Fibroblast of the aortic adventitia (primary cell): ENCODE results near the gene RNU6-7. TPM values are rescaled to one million over a fixed set of nuclear protein-coding genes. Genes with fewer than 3 reads are reported as not detected.

Source experiments
- DNase-seq: peaks from one replicate; pipeline ENCODE4 v3.0.0-alpha.2; 2010; ENCODE audit warnings: low read depth
- H3K4me3 ChIP-seq: 2 replicates; pipeline ENCODE4 v1.5.1; 2011; ENCODE audit warnings: low read depth, mild to moderate bottlenecking, control low read depth, low read length, moderate library complexity
- total RNA-seq: library from RNA; depleted of rRNA; stranded (reverse); fragments of >200 nt; gene quantifications from 2 replicates; pipeline ENCODE4 v1.2.3, GENCODE V29; 2012; ENCODE audit warnings: low replicate concordance
- TF ChIP-seq, protein P1 (sequence below): IDR thresholded peaks from 2 replicates; pipeline ENCODE4 v1.5.1; 2011; ENCODE audit warnings: mild to moderate bottlenecking, low read length, control low read depth, inconsistent platforms; ENCODE audit not compliant: insufficient read depth

Gene RNU6-7
- total RNA-seq, 1 donor = not detected

DNA sequence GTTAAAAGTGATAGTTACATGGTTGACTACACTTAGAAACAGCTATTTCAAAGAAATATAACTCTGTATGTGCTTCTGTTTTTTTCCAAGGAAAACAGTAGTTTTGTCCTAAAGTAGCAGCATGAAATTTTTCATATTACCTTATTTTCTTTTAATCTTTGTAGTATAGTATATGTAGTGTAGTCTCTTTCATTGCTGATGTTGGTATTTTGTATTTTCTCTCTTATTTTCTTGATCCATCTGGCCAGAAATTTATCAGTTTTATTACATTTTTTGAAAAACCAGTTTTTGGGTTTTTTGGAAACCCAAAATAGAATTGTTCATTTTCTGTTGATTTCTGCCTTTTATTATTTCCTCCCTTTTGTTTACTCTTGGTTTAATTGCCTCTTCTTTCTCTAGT lies 7.6 kb downstream of the RNU6-7 start:
- TF ChIP-seq, protein P1, sequence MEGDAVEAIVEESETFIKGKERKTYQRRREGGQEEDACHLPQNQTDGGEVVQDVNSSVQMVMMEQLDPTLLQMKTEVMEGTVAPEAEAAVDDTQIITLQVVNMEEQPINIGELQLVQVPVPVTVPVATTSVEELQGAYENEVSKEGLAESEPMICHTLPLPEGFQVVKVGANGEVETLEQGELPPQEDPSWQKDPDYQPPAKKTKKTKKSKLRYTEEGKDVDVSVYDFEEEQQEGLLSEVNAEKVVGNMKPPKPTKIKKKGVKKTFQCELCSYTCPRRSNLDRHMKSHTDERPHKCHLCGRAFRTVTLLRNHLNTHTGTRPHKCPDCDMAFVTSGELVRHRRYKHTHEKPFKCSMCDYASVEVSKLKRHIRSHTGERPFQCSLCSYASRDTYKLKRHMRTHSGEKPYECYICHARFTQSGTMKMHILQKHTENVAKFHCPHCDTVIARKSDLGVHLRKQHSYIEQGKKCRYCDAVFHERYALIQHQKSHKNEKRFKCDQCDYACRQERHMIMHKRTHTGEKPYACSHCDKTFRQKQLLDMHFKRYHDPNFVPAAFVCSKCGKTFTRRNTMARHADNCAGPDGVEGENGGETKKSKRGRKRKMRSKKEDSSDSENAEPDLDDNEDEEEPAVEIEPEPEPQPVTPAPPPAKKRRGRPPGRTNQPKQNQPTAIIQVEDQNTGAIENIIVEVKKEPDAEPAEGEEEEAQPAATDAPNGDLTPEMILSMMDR = no peak
- no peak for DNase-seq
- H3K4me3 ChIP-seq = no peak overlapping the region

DNA sequence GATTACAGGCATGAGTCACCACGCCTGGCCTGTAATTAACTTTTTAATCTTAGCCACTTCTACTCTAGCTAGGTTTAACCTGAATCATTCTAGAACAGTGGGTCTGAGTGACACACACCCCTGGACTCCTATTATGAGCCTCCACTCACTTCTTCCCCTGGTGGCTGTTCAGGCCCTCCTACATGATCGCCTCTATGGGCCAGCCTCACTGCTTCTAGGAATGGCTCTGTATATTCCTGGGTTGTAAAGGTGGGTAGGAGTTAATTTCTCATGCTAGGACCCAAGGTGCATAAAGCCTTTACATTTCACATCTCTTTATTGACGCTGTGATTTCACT lies 9.2 kb downstream of the RNU6-7 start:
- H3K4me3 ChIP-seq = no peak overlapping the region
- no peak for DNase-seq
- TF ChIP-seq, protein P1 = no peak

DNA sequence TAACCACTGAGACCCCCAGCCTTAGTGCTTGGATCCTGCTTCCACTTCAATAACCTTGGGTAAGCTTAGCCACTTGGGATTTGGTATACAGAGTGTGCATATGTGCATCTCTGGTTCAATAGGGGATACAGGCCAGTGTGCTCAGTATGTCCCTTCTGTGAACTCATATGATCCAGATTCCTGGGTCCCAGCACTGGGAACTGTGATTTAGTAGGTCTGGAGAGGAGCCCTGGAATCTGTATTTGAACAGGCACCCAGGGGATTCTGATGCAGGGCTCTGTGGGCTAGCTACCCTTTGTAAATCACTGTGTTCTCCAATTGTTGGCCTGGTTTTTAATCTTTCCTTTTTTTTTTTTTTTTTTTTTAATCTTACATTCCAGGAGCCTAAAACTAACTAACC lies 11.0 kb downstream of the RNU6-7 start:
- DNase-seq = no peak
- TF ChIP-seq, protein P1 = no peak
- no peak overlapping the region for H3K4me3 ChIP-seq

DNA sequence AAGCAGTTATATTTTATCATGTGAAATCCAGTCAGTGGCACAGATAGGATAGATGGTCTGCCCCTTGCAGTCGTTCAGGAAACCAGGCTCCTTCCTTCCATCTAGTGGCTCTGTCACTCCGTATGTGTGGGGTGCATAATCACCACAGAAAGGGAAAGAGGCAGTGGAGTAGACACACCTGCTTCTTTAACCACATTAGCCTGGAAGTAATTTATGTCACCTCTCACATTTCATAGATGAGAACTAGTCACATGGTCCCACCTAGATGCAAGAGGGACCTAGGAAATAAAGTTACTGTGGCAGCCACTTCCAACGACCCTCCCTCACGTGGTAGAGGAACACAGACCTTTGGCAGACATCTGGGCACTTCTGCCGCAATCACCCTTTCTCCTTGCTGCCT lies 15.5 kb downstream of the RNU6-7 start:
- DNase-seq = no peak
- H3K4me3 ChIP-seq = no peak overlapping the region
- TF ChIP-seq, protein P1 = no peak

DNA sequence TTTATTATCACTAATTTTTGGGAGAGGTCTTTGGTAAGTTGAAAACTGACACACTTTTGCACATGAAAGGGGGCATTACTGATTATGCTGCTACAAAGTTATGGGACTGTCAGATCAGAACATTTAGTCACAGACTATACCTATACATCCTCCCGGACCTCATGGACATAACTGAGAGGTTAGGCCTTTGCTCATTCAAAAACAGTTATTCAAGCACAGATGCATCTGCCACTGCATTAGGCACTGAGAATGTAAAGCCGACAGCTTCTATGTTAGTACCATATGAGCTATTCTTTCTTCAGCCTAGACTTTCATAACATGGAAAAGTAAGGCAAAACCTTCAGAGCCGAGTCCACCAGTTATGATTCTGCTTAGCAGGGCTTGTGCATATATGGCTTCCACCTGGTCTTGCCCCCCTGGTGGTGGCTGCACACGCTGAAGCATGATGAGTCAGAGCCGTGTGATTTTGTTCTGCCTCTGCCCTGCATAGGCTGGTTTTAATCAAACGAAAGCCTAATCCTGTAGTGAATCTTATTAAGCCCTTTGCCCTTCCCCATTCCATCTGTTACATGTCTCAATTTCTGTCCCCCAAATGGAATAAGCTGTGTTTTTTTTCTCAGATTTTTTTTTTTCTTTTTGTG lies 23.0 kb downstream of the RNU6-7 start:
- no peak overlapping the region for H3K4me3 ChIP-seq
- TF ChIP-seq, protein P1 = peak; percentile 53
- DNase-seq = peak; percentile 44

DNA sequence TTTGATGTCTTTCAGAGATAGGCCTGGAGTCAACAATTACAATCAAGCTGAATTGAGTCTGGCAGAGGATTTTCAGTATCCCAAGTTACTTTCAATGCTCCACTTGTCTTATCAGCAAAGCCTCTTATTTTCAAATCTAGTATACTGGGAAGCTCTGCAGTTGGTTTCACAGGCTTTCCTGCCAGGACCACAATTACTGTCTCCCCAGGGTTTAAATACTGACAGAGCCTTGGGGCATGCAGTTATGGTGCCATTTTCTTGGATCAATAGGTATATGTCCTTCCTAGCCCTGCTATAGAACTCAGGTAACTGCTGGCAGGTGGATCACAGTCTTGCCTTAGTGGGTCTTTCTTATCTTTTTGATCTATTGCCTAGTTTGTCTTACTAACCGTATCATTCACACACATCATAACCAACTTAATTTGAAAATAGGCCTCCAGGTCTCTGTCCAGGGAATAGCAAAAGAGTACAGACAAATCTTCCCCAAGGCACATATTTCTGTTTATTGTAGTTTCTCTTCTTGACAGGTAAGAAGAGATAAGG lies 23.6 kb downstream of the RNU6-7 start:
- TF ChIP-seq, protein P1 = no peak
- H3K4me3 ChIP-seq = no peak overlapping the region
- no peak for DNase-seq

DNA sequence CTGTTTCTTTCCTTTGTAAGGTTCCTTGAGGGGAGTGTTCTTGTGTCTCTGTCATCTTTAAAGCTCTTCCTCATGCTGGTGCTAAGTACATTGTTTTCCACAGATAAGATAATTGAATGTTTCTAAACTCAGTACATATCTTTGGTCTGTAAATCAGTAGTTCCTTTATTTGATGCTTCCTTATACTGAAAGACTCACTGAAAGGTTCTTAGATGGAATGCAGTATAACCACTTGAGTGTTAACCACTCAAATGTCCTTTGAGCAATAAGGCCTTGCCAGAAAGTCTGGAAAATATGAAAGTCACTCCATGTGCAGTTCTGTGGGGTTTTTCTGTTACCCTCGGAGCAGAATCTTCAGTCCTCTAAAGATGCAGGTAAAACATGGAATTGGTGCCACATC lies 24.2 kb downstream of the RNU6-7 start:
- H3K4me3 ChIP-seq = no peak overlapping the region
- DNase-seq = no peak
- TF ChIP-seq, protein P1 = no peak
